HepG2 (cell line): ENCODE measurements around the gene ANKS1B. TPM values are rescaled to one million over a fixed set of nuclear protein-coding genes. Genes with fewer than 3 reads are reported as not detected.

Source experiments
- ATAC-seq: fragments of 200-7000 bp; cut with Tn5 transposase; 3 replicates; pipeline ENCODE4 v1.9.1; 2020; ENCODE audit warnings: mild to moderate bottlenecking, moderate library complexity
- BruUV-seq: library from RNA; stranded (reverse); fragments of 400-500 nt; replicated peaks from 2 replicates; lab custom pipeline; 2021; lab: Mats Ljungman, UMichigan
- CTCF ChIA-PET: fragments of 300-600 bp; formaldehyde crosslinking; extraction: SDS; loops from one replicate; lab custom pipeline; 2021; ENCODE audit warnings: low total read pairs, inconsistent platforms, low intra/inter-chr PET ratio; lab: Yijun Ruan, JAX
- POLR2A ChIA-PET: fragments of 350-600 bp; sonication (Branson Sonifier 250); formaldehyde crosslinking; loops from one replicate; lab custom pipeline; 2020; ENCODE audit warnings: antibody characterized with exemption, inconsistent platforms; lab: Yijun Ruan, JAX
- DNase-seq: peaks from one replicate; pipeline ENCODE4 v3.0.0-alpha.2; 2015; ENCODE audit warnings: low spot score
- FAIRE-seq: peaks from 3 replicates; lab custom pipeline; 2011; peaks lifted over from hg19 to GRCh38; lab: Jason Lieb, UNC
- H2AFZ ChIP-seq: one replicate; pipeline ENCODE4 v1.6.1; 2011; ENCODE audit warnings: low read length, inconsistent platforms
- H3K27ac ChIP-seq: fragments of 300-600 bp; 3 replicates; pipeline ENCODE4 v1.8.0; 2011; ENCODE audit warnings: mixed run types, mild to moderate bottlenecking, mixed read lengths, low read length, inconsistent platforms; ENCODE audit not compliant: insufficient read depth; ENCODE audit errors: extremely low read length
- H3K27me3 ChIP-seq, 2 experiments: fragments of 200-600 bp in 1 of 2; 2 replicates in 1 of 2; 3 replicates in 1 of 2; pipeline versions ENCODE4 v1.6.0 to v1.8.0; 2011; ENCODE audit warnings: low read length in 2 of 2, mild to moderate bottlenecking in 2 of 2, moderate library complexity in 2 of 2, inconsistent platforms in 1 of 2; ENCODE audit not compliant: insufficient read depth in 2 of 2, control insufficient read depth in 1 of 2
- H3K36me3 ChIP-seq, 2 experiments: fragments of 200-600 bp in 1 of 2; replicated peaks in 1 of 2; 2 replicates in 1 of 2; 3 replicates in 1 of 2; pipeline versions ENCODE4 v1.5.1 to v1.8.0; 2011; ENCODE audit warnings: low read length in 2 of 2, inconsistent platforms in 1 of 2; ENCODE audit not compliant: insufficient read depth in 2 of 2, control insufficient read depth in 1 of 2
- H3K4me1 ChIP-seq: 2 replicates; pipeline ENCODE4 v1.5.1; 2012; ENCODE audit warnings: low read length, inconsistent platforms; ENCODE audit not compliant: insufficient read depth
- H3K4me2 ChIP-seq: 2 replicates; pipeline ENCODE4 v1.6.0; 2011; ENCODE audit warnings: low read depth, low read length, inconsistent platforms
- H3K4me3 ChIP-seq, 3 experiments: fragments of 200-600 bp in 1 of 3; sonication (generic), shearing (Covaris generic) in 1 of 3; replicated peaks in 1 of 3; 2 replicates each; pipeline ENCODE4 v1.5.1; 2011 to 2016; ENCODE audit warnings: low read length in 3 of 3, inconsistent platforms in 2 of 3, low read depth in 2 of 3, mild to moderate bottlenecking in 2 of 3, control low read depth in 1 of 3, mixed read lengths in 1 of 3; ENCODE audit not compliant: insufficient read depth in 1 of 3
- H3K79me2 ChIP-seq: one replicate; pipeline ENCODE4 v1.6.1; 2011; ENCODE audit warnings: low read length, inconsistent platforms; ENCODE audit not compliant: insufficient read depth
- H3K9ac ChIP-seq: 2 replicates; pipeline ENCODE4 v1.6.0; 2011; ENCODE audit warnings: mild to moderate bottlenecking, low read depth, low read length, inconsistent platforms; ENCODE audit not compliant: insufficient read depth
- H3K9me3 ChIP-seq: 2 replicates; pipeline ENCODE4 v1.5.1; 2012; ENCODE audit warnings: mild to moderate bottlenecking, low read length
- H4K20me1 ChIP-seq: 2 replicates; pipeline ENCODE4 v1.6.0; 2011; ENCODE audit warnings: inconsistent platforms, mild to moderate bottlenecking, low read length, moderate library complexity; ENCODE audit not compliant: insufficient read depth
- MTA1 ChIP-seq: sonication (generic); formaldehyde crosslinking; IDR thresholded peaks from 2 replicates; pipeline ENCODE4 v1.4.0; 2020; ENCODE audit warnings: missing genetic modification reagents, mild to moderate bottlenecking, borderline replicate concordance
- NAIF1 ChIP-seq: sonication (generic); formaldehyde crosslinking; IDR thresholded peaks from 2 replicates; pipeline ENCODE4 v1.5.0; 2020; ENCODE audit warnings: mild to moderate bottlenecking, missing genetic modification reagents, borderline replicate concordance
- REXO4 ChIP-seq: sonication (generic); formaldehyde crosslinking; IDR thresholded peaks from 2 replicates; pipeline ENCODE4 v1.8.0; 2022; ENCODE audit warnings: missing genetic modification reagents, mild to moderate bottlenecking, borderline replicate concordance
- SATB2 ChIP-seq: sonication (generic); formaldehyde crosslinking; IDR thresholded peaks from 2 replicates; pipeline ENCODE4 v1.5.0; 2020; ENCODE audit warnings: missing genetic modification reagents
- SMARCE1 ChIP-seq: fragments of 450-650 bp; IDR thresholded peaks from 2 replicates; pipeline ENCODE4 v1.6.1; 2017; ENCODE audit warnings: borderline replicate concordance
- ZBTB3 ChIP-seq: sonication (generic); formaldehyde crosslinking; IDR thresholded peaks from 2 replicates; pipeline ENCODE4 v1.4.0; 2020; ENCODE audit warnings: low read depth, mild to moderate bottlenecking, moderate library complexity, missing genetic modification reagents, borderline replicate concordance
- ZBTB7B ChIP-seq: sonication (generic); formaldehyde crosslinking; IDR thresholded peaks from 2 replicates; pipeline ENCODE4 v1.4.0; 2020; ENCODE audit warnings: missing genetic modification reagents
- ZNF501 ChIP-seq: sonication (generic); formaldehyde crosslinking; IDR thresholded peaks from 2 replicates; pipeline ENCODE4 v1.5.1; 2020; ENCODE audit warnings: mild to moderate bottlenecking, moderate library complexity, missing genetic modification reagents
- whole genome bisulfite sequencing: methylation state at CpG from one replicate; pipeline ENCODE4 v1.1.6; 2017; ENCODE audit warnings: low lambda C conversion rate; 5-methylcytosine and 5-hydroxymethylcytosine counted together
- in situ Hi-C: cut with HindIII; loops from 2 replicates; pipeline ENCODE4 v1.10.0; 2017; ENCODE audit warnings: low pct_unique_long_range_greater_than_20kb; ENCODE audit not compliant: extremely low pct_ligation_motif_present
- intact Hi-C: fragments of 100-400 bp; cut with micrococcal nuclease; formaldehyde crosslinking; loops from one replicate; pipeline ENCODE4 v1.10.0; 2022; ENCODE audit not compliant: unreplicated experiment
- polyA plus RNA-seq, 8 experiments: library from polyadenylated mRNA; depleted of rRNA in 3 of 8; stranded (reverse) in 7 of 8; unstranded in 1 of 8; fragments of >200 nt; fragmentation: Illumina TruSeq in 4 of 8; extraction: Trizol in 4 of 8; gene quantifications; 2 replicates each; pipeline versions ENCODE4 v1.2.1 to v1.2.3, GENCODE V29; 2011 to 2016; ENCODE audit warnings: low read depth in 4 of 8, missing spikeins in 1 of 8, mixed read lengths in 1 of 8; ENCODE audit not compliant: insufficient read depth in 1 of 8
- total RNA-seq, 5 experiments: library from RNA; depleted of rRNA; stranded (reverse); fragments of >200 nt; fragmentation: Illumina TruSeq; extraction: Trizol; gene quantifications; 2 replicates each; pipeline ENCODE4 v1.2.3, GENCODE V29; 2016; ENCODE audit warnings: low read depth in 1 of 5
- TF ChIP-seq, protein P1 (sequence below): sonication (generic); formaldehyde crosslinking; IDR thresholded peaks from 2 replicates; pipeline ENCODE4 v1.4.0; 2020; ENCODE audit warnings: missing genetic modification reagents
- TF ChIP-seq, protein P2 (sequence below), 2 experiments: sonication (generic) in 1 of 2; formaldehyde crosslinking in 1 of 2; IDR thresholded peaks; 2 replicates each; pipeline versions ENCODE4 v1.6.1 to v1.9.0; 2014 to 2022; ENCODE audit warnings: antibody characterized with exemption in 1 of 2, borderline replicate concordance in 1 of 2, inconsistent platforms in 1 of 2, low read depth in 1 of 2, missing genetic modification reagents in 1 of 2
- TF ChIP-seq, protein P3 (sequence below): sonication (generic); formaldehyde crosslinking; IDR thresholded peaks from 2 replicates; pipeline ENCODE4 v1.4.0; 2020; ENCODE audit warnings: mild to moderate bottlenecking, missing genetic modification reagents

ANKS1B gene
- total and polyA plus RNA-seq, 2 of the 13 experiments (the other 11 are each of a cell fraction or from before 2014, with no cell fraction given): 0.15 TPM; not detected in 1

DNA sequence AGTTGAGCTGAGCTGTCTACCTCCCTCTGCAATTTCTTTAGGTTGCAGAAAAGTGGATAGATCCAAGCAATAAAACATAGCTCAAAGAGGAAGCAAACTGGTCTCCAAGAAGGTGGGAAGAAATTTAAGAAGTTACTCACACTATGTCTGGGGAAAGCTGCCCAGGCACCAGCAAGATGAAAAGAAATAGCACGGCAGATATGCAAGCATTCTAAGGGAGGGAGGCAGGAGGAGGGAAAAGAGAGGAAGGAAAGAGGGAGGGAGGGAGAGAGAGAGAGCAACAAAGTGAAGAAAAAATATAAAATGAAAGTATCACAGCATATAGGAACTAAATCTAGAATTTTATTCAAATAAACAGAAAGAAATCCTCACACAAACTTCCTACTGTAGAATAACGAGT lies 1099.0 kb downstream of the ANKS1B start:
- Histone ChIP-seq H3K9me3 (no peaks in the 10 kb centered on the region), H3K79me2 (no peaks in the 10 kb centered on the region), H3K4me3 (no peak overlapping the region), H3K27ac (no peak overlapping the region), H3K36me3 (no peaks in the 10 kb centered on the region), H3K27me3 (peaks cover 0 to 5% of the 10 kb centered on the region in 2 experiments; a peak in 2 of 5 replicates), H2AFZ (no peak overlapping the region), H3K4me2 (no peak overlapping the region), H4K20me1 (no peaks in the 10 kb centered on the region), H3K4me1 (no peaks in the 10 kb centered on the region), H3K9ac (no peak overlapping the region)
- 0% methylated on average over 2 of the region's 2 CpGs for WGBS
- ATAC-seq (no peak), FAIRE-seq (no peak), DNase-seq (no peak)
- BruUV-seq: no TSS peak
- intact Hi-C loops (no loop called here), in situ Hi-C loops (no loop called here)
- CTCF ChIA-PET: no interaction called here
- TF ChIP-seq, protein P1, sequence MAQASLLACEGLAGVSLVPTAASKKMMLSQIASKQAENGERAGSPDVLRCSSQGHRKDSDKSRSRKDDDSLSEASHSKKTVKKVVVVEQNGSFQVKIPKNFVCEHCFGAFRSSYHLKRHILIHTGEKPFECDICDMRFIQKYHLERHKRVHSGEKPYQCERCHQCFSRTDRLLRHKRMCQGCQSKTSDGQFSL (CRISPR knock-in tag): no peak
- TF ChIP-seq MTA1 (CRISPR knock-in tag): no peak
- POLR2A ChIA-PET: no interaction called here

- in situ Hi-C loops (no loop called here), intact Hi-C loops (no loop called here)
- ChIA-PET CTCF (no interaction called here), POLR2A (no interaction called here)
- H4K20me1 ChIP-seq: no peaks in the 10 kb centered on the region
- no peak overlapping the region for H2AFZ ChIP-seq
- DNase-seq: no peak
- H3K4me3 ChIP-seq: no peak overlapping the region
- no peak for ATAC-seq
- peaks cover 0 to 2% of the 10 kb centered on the region in 2 experiments; a peak in 1 of 5 replicates for H3K27me3 ChIP-seq
- no peak overlapping the region for H3K4me2 ChIP-seq
- no peak overlapping the region for H3K27ac ChIP-seq
- no peak overlapping the region for H3K9ac ChIP-seq
- no peaks in the 10 kb centered on the region for H3K4me1 ChIP-seq
- BruUV-seq: no TSS peak
- no peak for FAIRE-seq
- H3K79me2 ChIP-seq: no peaks in the 10 kb centered on the region
- 0% methylated on average over 2 of the region's 2 CpGs for WGBS
- no peaks in the 10 kb centered on the region for H3K36me3 ChIP-seq
- H3K9me3 ChIP-seq: no peaks in the 10 kb centered on the region
- TF ChIP-seq REXO4 (CRISPR knock-in tag) (no peak), ZBTB7B (CRISPR knock-in tag) (no peak), ZNF501 (CRISPR knock-in tag) (no peak), ZBTB3 (CRISPR knock-in tag) (no peak), SMARCE1 (no peak), NAIF1 (CRISPR knock-in tag) (no peak), SATB2 (no peak)
- TF ChIP-seq, protein P2, sequence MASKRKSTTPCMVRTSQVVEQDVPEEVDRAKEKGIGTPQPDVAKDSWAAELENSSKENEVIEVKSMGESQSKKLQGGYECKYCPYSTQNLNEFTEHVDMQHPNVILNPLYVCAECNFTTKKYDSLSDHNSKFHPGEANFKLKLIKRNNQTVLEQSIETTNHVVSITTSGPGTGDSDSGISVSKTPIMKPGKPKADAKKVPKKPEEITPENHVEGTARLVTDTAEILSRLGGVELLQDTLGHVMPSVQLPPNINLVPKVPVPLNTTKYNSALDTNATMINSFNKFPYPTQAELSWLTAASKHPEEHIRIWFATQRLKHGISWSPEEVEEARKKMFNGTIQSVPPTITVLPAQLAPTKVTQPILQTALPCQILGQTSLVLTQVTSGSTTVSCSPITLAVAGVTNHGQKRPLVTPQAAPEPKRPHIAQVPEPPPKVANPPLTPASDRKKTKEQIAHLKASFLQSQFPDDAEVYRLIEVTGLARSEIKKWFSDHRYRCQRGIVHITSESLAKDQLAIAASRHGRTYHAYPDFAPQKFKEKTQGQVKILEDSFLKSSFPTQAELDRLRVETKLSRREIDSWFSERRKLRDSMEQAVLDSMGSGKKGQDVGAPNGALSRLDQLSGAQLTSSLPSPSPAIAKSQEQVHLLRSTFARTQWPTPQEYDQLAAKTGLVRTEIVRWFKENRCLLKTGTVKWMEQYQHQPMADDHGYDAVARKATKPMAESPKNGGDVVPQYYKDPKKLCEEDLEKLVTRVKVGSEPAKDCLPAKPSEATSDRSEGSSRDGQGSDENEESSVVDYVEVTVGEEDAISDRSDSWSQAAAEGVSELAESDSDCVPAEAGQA (IDR thresholded peaks at IDR 0.05; ENCODE audit: low read depth): no peak
- TF ChIP-seq, protein P2 (CRISPR knock-in tag; IDR thresholded peaks at IDR 0.05; ENCODE audit: borderline replicate concordance): no peak
- TF ChIP-seq, protein P3, sequence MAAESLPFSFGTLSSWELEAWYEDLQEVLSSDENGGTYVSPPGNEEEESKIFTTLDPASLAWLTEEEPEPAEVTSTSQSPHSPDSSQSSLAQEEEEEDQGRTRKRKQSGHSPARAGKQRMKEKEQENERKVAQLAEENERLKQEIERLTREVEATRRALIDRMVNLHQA: no peak
Measured at GRCh38 chr12:98883231-98883630, 1101.5 kb downstream of the ANKS1B start.
